Nephron (organoid): Measurements from ENCODE around the gene PCK2.
A peak's percentile ranks its signal among the peaks of the same experiment; 100 is the strongest.

ENCODE experiments used
- H3K27ac Mint-ChIP-seq, 3 experiments: 2 replicates each; pipeline ENCODE4 v1.8.0; 2020; ENCODE audit warnings: mixed read lengths in 3 of 3, mild to moderate bottlenecking in 2 of 3, moderate library complexity in 1 of 3
- H3K27me3 Mint-ChIP-seq: 2 replicates; pipeline ENCODE4 v1.8.0; 2021; ENCODE audit warnings: low read depth, mild to moderate bottlenecking, moderate library complexity, mixed read lengths
- H3K36me3 Mint-ChIP-seq: 2 replicates; pipeline ENCODE4 v1.8.0; 2020; ENCODE audit warnings: low read depth, mixed read lengths
- H3K4me1 Mint-ChIP-seq: 2 replicates; pipeline ENCODE4 v1.8.0; 2020; ENCODE audit warnings: mixed read lengths
- H3K4me3 Mint-ChIP-seq, 3 experiments: 2 replicates each; pipeline ENCODE4 v1.8.0; 2020; ENCODE audit warnings: mild to moderate bottlenecking in 3 of 3, mixed read lengths in 3 of 3, moderate library complexity in 2 of 3
- H3K9me3 Mint-ChIP-seq: 2 replicates; pipeline ENCODE4 v1.8.0; 2020; ENCODE audit warnings: mixed read lengths
- CTCF ChIP-seq, 3 experiments: fragments of 200-600 bp; sonication (generic); IDR thresholded peaks; one replicate each; pipeline ENCODE4 v1.5.0; 2021; ENCODE audit warnings: antibody characterized with exemption in 3 of 3; ENCODE audit not compliant: unreplicated experiment in 3 of 3

PCK2 gene

GRCh38 chr14:24078146-24078545 is 16.0 kb upstream of the PCK2 start:
- Mint-ChIP-seq H3K4me1 (peaks cover 23% of the 10 kb centered on the region), H3K4me3 (no peak overlapping the region), H3K27ac (no peak overlapping the region), H3K27me3 (peaks cover 37% of the 10 kb centered on the region), H3K36me3 (no peaks in the 10 kb centered on the region), H3K9me3 (no peaks in the 10 kb centered on the region)
- TF ChIP-seq CTCF (IDR thresholded peaks at IDR 0.05; ENCODE audit: unreplicated experiment in 3 of 3): no peak

GRCh38 chr14:24079491-24080141 is 14.5 kb upstream of the PCK2 start:
- H3K27me3 Mint-ChIP-seq: peaks cover 49% of the 10 kb centered on the region
- no peak for TF ChIP-seq CTCF (IDR thresholded peaks at IDR 0.05; ENCODE audit: unreplicated experiment in 3 of 3)
- no peaks in the 10 kb centered on the region for H3K36me3 Mint-ChIP-seq
- H3K27ac Mint-ChIP-seq: no peak overlapping the region
- H3K9me3 Mint-ChIP-seq: no peaks in the 10 kb centered on the region
- peaks cover 23% of the 10 kb centered on the region for H3K4me1 Mint-ChIP-seq
- peak overlapping the region; percentile 77 to 79 (median 78) for H3K4me3 Mint-ChIP-seq

GRCh38 chr14:24080142-24080530 is 14.0 kb upstream of the PCK2 start:
- TF ChIP-seq CTCF (IDR thresholded peaks at IDR 0.05; ENCODE audit: unreplicated experiment in 3 of 3): no peak
- Mint-ChIP-seq H3K27ac (no peak overlapping the region), H3K9me3 (no peaks in the 10 kb centered on the region), H3K4me1 (peaks cover 23% of the 10 kb centered on the region), H3K36me3 (no peaks in the 10 kb centered on the region), H3K27me3 (peaks cover 55% of the 10 kb centered on the region), H3K4me3 (peak overlapping the region; percentile 77 to 79 (median 78))

GRCh38 chr14:24080888-24081738 is 13.0 kb upstream of the PCK2 start:
- Mint-ChIP-seq H3K27me3 (peaks cover 58% of the 10 kb centered on the region), H3K4me1 (peaks cover 23% of the 10 kb centered on the region), H3K4me3 (peak overlapping the region; percentile 77 to 79 (median 78)), H3K36me3 (no peaks in the 10 kb centered on the region), H3K27ac (no peak overlapping the region), H3K9me3 (no peaks in the 10 kb centered on the region)
- TF ChIP-seq CTCF (IDR thresholded peaks at IDR 0.05; ENCODE audit: unreplicated experiment in 3 of 3): no peak

- H3K27ac Mint-ChIP-seq: peak overlapping the region in 1 of 3 experiments; percentile 19
- no peaks in the 10 kb centered on the region for H3K9me3 Mint-ChIP-seq
- peaks cover 28% of the 10 kb centered on the region for H3K4me1 Mint-ChIP-seq
- H3K36me3 Mint-ChIP-seq: no peaks in the 10 kb centered on the region
- H3K27me3 Mint-ChIP-seq: peaks cover 58% of the 10 kb centered on the region
- TF ChIP-seq CTCF (IDR thresholded peaks at IDR 0.05; ENCODE audit: unreplicated experiment in 3 of 3): no peak
- peak overlapping the region; percentile 76 to 86 (median 84) for H3K4me3 Mint-ChIP-seq
Measured at GRCh38 chr14:24081739-24082211, 12.3 kb upstream of the PCK2 start.
